Tibial artery (tissue), 4 donors: Measurements from ENCODE around the gene NF1.

Experiments
- DNase-seq, 2 donors: peaks; one replicate each; pipeline ENCODE4 v3.0.0-alpha.2; 2019
- H3K27ac ChIP-seq, 2 donors: fragments of 200-600 bp; sonication (generic) in 1 of 2; 1 replicate in 1 of 2; 2 replicates in 1 of 2; pipeline ENCODE4 v1.5.1; 2018 to 2019; ENCODE audit warnings: mild to moderate bottlenecking in 1 of 2
- H3K27me3 ChIP-seq, 2 donors: fragments of 200-600 bp; sonication (generic) in 1 of 2; one replicate each; pipeline versions ENCODE4 v1.5.1 to v1.6.0; 2016 to 2019
- H3K36me3 ChIP-seq, 3 donors: fragments of 200-600 bp; sonication (generic) in 2 of 3; one replicate each; pipeline ENCODE4 v1.5.1; 2016 to 2019; ENCODE audit warnings: mild to moderate bottlenecking in 2 of 3
- H3K4me1 ChIP-seq, 4 donors: fragments of 200-600 bp; sonication (generic) in 2 of 4; 1 replicate in 3 of 4; 2 replicates in 1 of 4; pipeline ENCODE4 v1.5.1; 2016 to 2019
- H3K4me3 ChIP-seq, 2 donors: fragments of 200-600 bp; sonication (generic) in 1 of 2; 1 replicate in 1 of 2; 2 replicates in 1 of 2; pipeline ENCODE4 v1.5.1; 2018 to 2019; ENCODE audit warnings: mild to moderate bottlenecking in 2 of 2
- H3K9me3 ChIP-seq, 3 donors: fragments of 200-600 bp; sonication (generic) in 1 of 3; one replicate each; pipeline ENCODE4 v1.5.1; 2016 to 2019
- CTCF ChIP-seq, 2 experiments: fragments of 200-600 bp in 1 of 2; fragments of 450-650 bp in 1 of 2; IDR thresholded peaks; one replicate each; pipeline ENCODE4 v1.5.1; 2017 to 2019; ENCODE audit warnings: antibody characterized with exemption in 2 of 2, mild to moderate bottlenecking in 1 of 2, moderate library complexity in 1 of 2
- intact Hi-C: fragments of 100-400 bp; cut with DNase I; formaldehyde crosslinking; loops from one replicate; pipeline ENCODE4 v1.15.0; 2023; ENCODE audit warnings: low total_unique reads

NF1 gene

GRCh38 chr17:31272236-31272635, 177.5 kb downstream of the NF1 start:
- Histone ChIP-seq H3K27me3 (no peaks in the 10 kb centered on the region), H3K36me3 (peaks cover 3 to 24% (median 10%) of the 10 kb centered on the region in 3 donors), H3K4me3 (no peak overlapping the region), H3K27ac (no peak overlapping the region), H3K9me3 (no peaks in the 10 kb centered on the region), H3K4me1 (peaks cover 0 to 29% (median 18%) of the 10 kb centered on the region in 4 donors)
- intact Hi-C loops = no loop called here
- no peak for DNase-seq
- TF ChIP-seq CTCF (IDR thresholded peaks at IDR 0.05) = no peak

GRCh38 chr17:31272803-31273202, 178.0 kb downstream of the NF1 start:
- Histone ChIP-seq H3K27ac (no peak overlapping the region), H3K36me3 (peaks cover 9 to 29% (median 16%) of the 10 kb centered on the region in 3 donors), H3K4me3 (no peak overlapping the region), H3K4me1 (peaks cover 0 to 27% (median 18%) of the 10 kb centered on the region in 4 donors), H3K9me3 (no peaks in the 10 kb centered on the region), H3K27me3 (no peaks in the 10 kb centered on the region)
- intact Hi-C loops = no loop called here
- no peak for TF ChIP-seq CTCF (IDR thresholded peaks at IDR 0.05)
- no peak for DNase-seq

- DNase-seq = no peak
- Histone ChIP-seq H3K27me3 (no peaks in the 10 kb centered on the region), H3K9me3 (no peaks in the 10 kb centered on the region), H3K4me3 (no peak overlapping the region), H3K27ac (no peak overlapping the region), H3K4me1 (peaks cover 0 to 20% (median 17%) of the 10 kb centered on the region in 4 donors), H3K36me3 (peaks cover 9 to 29% (median 17%) of the 10 kb centered on the region in 3 donors)
- intact Hi-C loops = no loop called here
- TF ChIP-seq CTCF (IDR thresholded peaks at IDR 0.05) = no peak
Measured at GRCh38 chr17:31273516-31273915, 178.7 kb downstream of the NF1 start.

GRCh38 chr17:31274252-31274651, 179.5 kb downstream of the NF1 start:
- Histone ChIP-seq H3K9me3 (no peaks in the 10 kb centered on the region), H3K4me1 (peaks cover 0 to 13% (median 10%) of the 10 kb centered on the region in 4 donors), H3K27me3 (no peaks in the 10 kb centered on the region), H3K27ac (no peak overlapping the region), H3K36me3 (peaks cover 9 to 32% (median 17%) of the 10 kb centered on the region in 3 donors), H3K4me3 (no peak overlapping the region)
- no peak for TF ChIP-seq CTCF (IDR thresholded peaks at IDR 0.05)
- intact Hi-C loops = no loop called here
- DNase-seq = no peak

- intact Hi-C loops = no loop called here
- H3K27me3 ChIP-seq = no peaks in the 10 kb centered on the region
- no peak for TF ChIP-seq CTCF (IDR thresholded peaks at IDR 0.05)
- no peak overlapping the region for H3K4me3 ChIP-seq
- DNase-seq = no peak
- no peaks in the 10 kb centered on the region for H3K9me3 ChIP-seq
- H3K4me1 ChIP-seq = peaks cover 0 to 4% (median 1%) of the 10 kb centered on the region in 4 donors
- no peak overlapping the region for H3K27ac ChIP-seq
- peaks cover 9 to 26% (median 17%) of the 10 kb centered on the region in 3 donors for H3K36me3 ChIP-seq
Measured at GRCh38 chr17:31275116-31275515, 180.3 kb downstream of the NF1 start.

GRCh38 chr17:31279401-31279800, 184.6 kb downstream of the NF1 start:
- Histone ChIP-seq H3K27ac (no peak overlapping the region), H3K9me3 (no peaks in the 10 kb centered on the region), H3K4me1 (no peaks in the 10 kb centered on the region), H3K4me3 (no peak overlapping the region), H3K27me3 (no peaks in the 10 kb centered on the region), H3K36me3 (peaks cover 12 to 30% (median 20%) of the 10 kb centered on the region in 3 donors)
- intact Hi-C loops = no loop called here
- no peak for DNase-seq
- TF ChIP-seq CTCF (IDR thresholded peaks at IDR 0.05) = no peak
